Right lobe of liver (tissue), 4 donors: ENCODE results near the gene DCAF6.

ENCODE experiments used
- POLR2A ChIP-seq: fragments of 450-650 bp; IDR thresholded peaks from one replicate; pipeline ENCODE4 v1.6.1; 2017; ENCODE audit warnings: antibody characterized with exemption, mild to moderate bottlenecking
- TF ChIP-seq, protein P1 (sequence below), 4 donors: fragments of 200-600 bp in 3 of 4; fragments of 450-650 bp in 1 of 4; IDR thresholded peaks; one replicate each; pipeline versions ENCODE4 v1.5.1 to v1.8.0; 2016 to 2022; ENCODE audit warnings: antibody characterized with exemption in 4 of 4, mild to moderate bottlenecking in 2 of 4
- donor health status: DM: no; HTN: no; CAD: no.
- donor health status: DM: no; HTN: no; CAD: no.
- donor health status: DM: no; HTN: yes; CAD: no.

GRCh38 chr1:168050307-168050706 lies 113.8 kb downstream of the DCAF6 start:
- TF ChIP-seq, protein P1, sequence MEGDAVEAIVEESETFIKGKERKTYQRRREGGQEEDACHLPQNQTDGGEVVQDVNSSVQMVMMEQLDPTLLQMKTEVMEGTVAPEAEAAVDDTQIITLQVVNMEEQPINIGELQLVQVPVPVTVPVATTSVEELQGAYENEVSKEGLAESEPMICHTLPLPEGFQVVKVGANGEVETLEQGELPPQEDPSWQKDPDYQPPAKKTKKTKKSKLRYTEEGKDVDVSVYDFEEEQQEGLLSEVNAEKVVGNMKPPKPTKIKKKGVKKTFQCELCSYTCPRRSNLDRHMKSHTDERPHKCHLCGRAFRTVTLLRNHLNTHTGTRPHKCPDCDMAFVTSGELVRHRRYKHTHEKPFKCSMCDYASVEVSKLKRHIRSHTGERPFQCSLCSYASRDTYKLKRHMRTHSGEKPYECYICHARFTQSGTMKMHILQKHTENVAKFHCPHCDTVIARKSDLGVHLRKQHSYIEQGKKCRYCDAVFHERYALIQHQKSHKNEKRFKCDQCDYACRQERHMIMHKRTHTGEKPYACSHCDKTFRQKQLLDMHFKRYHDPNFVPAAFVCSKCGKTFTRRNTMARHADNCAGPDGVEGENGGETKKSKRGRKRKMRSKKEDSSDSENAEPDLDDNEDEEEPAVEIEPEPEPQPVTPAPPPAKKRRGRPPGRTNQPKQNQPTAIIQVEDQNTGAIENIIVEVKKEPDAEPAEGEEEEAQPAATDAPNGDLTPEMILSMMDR (IDR thresholded peaks at IDR 0.05), result no peak
- no peak for TF ChIP-seq POLR2A
